ENCODE measurements around the gene FKBP4.

FKBP4 gene

DNA sequence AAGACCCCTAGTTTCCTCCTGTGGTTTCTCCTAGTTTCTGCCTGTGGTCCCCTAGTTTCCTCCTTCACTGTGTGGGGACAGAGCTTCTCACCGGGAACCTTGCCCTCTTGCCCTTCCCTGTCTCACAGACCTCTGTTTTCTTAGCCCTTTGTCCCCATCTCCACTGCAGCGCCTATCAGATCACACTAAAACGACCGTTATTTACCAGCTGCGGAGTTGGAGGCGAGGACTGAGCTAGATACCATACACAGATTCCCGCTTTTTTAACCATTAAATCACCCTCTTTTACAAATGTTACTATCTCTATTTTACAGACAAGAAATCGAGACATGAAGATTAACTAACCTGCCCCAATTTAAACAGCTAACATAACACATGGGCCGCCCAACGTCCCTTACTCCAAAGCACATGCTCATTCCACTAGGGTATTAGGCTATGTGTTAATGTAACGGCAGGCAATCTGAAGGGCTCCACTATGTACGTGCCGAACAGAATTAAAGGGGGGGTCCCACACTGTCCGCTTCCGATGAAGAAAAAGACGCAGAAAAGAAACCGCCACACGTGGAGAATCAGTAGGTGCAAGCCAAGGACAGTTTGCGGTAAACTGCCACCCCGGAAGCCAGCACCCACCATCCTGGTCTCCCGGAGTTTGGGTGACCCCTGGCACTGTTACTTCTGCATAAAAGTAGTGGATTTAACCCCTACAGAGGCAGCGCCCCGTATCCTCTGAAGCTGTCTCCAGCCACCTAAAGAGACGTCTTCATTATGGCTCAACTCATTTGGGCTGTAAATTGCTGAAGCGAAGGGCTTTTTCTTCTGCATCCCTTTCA is 1.9 kb upstream of the FKBP4 start:
- TF ChIP-seq, protein P1, sequence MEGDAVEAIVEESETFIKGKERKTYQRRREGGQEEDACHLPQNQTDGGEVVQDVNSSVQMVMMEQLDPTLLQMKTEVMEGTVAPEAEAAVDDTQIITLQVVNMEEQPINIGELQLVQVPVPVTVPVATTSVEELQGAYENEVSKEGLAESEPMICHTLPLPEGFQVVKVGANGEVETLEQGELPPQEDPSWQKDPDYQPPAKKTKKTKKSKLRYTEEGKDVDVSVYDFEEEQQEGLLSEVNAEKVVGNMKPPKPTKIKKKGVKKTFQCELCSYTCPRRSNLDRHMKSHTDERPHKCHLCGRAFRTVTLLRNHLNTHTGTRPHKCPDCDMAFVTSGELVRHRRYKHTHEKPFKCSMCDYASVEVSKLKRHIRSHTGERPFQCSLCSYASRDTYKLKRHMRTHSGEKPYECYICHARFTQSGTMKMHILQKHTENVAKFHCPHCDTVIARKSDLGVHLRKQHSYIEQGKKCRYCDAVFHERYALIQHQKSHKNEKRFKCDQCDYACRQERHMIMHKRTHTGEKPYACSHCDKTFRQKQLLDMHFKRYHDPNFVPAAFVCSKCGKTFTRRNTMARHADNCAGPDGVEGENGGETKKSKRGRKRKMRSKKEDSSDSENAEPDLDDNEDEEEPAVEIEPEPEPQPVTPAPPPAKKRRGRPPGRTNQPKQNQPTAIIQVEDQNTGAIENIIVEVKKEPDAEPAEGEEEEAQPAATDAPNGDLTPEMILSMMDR (IDR thresholded peaks at IDR 0.05; ENCODE audit: low read depth, low read length, missing control alignments): no peak
- in situ Hi-C loops (cut with HindIII; ENCODE audit: low sequenced_read_pairs): no loop called here
- no peak overlapping the region for H3K4me3 ChIP-seq (ENCODE audit: low read depth, low read length)
- no peak for DNase-seq (ENCODE audit: low read depth)

- no peak for DNase-seq (ENCODE audit: low read depth)
- H3K4me3 ChIP-seq (ENCODE audit: low read depth, low read length): no peak overlapping the region
- TF ChIP-seq, protein P1 (IDR thresholded peaks at IDR 0.05; ENCODE audit: low read depth, low read length, missing control alignments): no peak
- in situ Hi-C loops (cut with HindIII; ENCODE audit: low sequenced_read_pairs): no loop called here
Observed at GRCh38 chr12:2793561-2793960, 1.2 kb upstream of the FKBP4 start.

DNA sequence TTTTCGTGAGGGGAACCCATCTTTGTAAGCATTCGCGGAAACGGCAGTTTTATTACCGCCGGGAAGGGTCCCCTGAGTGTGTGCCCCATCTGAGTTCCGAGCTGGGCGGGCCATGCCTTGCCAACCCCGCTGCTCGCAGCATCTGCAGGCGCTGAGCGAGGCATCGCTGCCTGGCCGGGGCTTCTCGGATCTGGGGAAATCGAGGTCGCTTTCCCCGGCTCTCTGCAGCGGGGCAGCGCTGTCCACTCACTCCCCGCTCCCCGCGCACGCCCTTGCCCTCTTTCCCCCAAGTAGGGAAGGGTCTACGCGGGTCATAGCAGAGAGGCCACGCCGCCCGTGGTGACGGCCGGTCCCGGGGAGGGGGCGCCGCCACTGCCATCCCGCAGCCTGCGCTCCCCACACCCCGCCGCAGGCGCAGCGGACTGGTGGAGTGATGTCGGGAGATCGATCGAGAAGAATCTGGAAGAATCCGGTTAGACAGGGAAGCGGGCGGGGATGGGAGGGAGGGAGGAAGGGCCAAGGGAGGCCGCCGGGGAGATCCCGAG is 507 bp upstream of the FKBP4 start:
- DNase-seq (ENCODE audit: low read depth): no peak
- TF ChIP-seq, protein P1 (IDR thresholded peaks at IDR 0.05; ENCODE audit: low read depth, low read length, missing control alignments): no peak
- peak overlapping the region; percentile 62 for H3K4me3 ChIP-seq (ENCODE audit: low read depth, low read length)
- in situ Hi-C loops (cut with HindIII; ENCODE audit: low sequenced_read_pairs): no loop called here

DNA sequence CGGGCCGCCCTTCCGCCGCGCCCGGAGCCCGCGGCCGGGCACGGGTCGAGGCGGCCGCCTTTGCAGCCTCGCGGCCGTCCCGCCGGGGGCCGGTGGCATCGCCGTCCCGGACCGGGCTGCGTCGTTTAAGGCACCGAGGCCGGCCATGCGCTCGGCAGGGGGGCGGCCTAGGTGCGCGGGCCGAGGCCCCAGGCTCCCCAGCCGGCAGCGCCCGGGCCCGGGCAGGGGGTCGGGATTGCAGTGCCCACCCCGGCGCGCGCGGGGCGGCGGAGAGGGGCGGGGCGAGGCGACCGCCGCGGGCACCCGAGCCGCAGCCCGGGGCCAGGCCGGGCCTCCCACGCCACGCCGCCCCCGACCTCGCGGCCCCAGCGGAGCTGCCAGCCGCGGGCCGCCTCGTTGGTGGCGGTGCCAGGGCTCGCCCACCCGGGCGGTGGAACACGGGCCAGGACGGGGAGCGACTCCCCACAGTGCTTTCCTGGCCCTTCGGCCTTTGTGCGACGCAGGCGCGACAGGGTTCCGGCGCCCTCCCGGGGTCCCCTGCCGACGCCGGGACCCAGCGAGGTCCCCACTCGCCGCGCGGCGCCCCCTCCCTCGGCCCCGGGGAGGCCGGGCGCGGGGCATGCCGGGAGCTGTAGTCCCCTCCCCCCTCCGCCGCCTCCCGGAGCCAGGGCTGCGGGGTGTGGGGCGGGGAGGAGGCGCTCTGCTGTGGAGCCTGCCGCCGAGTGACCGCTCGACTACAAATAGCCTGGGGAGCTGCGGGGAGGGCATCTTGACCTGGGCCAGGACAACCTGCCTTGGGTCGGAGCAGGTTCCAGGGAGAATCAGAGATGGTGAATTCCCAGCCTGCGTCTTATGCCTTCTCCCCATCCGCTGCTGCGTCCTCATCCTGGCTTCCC is 769 bp downstream of the FKBP4 start:
- no peak for DNase-seq (ENCODE audit: low read depth)
- in situ Hi-C loops (cut with HindIII; ENCODE audit: low sequenced_read_pairs): no loop called here
- peak overlapping the region; percentile 62 for H3K4me3 ChIP-seq (ENCODE audit: low read depth, low read length)
- TF ChIP-seq, protein P1 (IDR thresholded peaks at IDR 0.05; ENCODE audit: low read depth, low read length, missing control alignments): no peak

- no peak for DNase-seq (ENCODE audit: low read depth)
- H3K4me3 ChIP-seq (ENCODE audit: low read depth, low read length): peak overlapping the region; percentile 62
- TF ChIP-seq, protein P1 (IDR thresholded peaks at IDR 0.05; ENCODE audit: low read depth, low read length, missing control alignments): peak; percentile 25
- in situ Hi-C loops (cut with HindIII; ENCODE audit: low sequenced_read_pairs): no loop called here
Observed at GRCh38 chr12:2796187-2796666, 1.5 kb downstream of the FKBP4 start.

DNA sequence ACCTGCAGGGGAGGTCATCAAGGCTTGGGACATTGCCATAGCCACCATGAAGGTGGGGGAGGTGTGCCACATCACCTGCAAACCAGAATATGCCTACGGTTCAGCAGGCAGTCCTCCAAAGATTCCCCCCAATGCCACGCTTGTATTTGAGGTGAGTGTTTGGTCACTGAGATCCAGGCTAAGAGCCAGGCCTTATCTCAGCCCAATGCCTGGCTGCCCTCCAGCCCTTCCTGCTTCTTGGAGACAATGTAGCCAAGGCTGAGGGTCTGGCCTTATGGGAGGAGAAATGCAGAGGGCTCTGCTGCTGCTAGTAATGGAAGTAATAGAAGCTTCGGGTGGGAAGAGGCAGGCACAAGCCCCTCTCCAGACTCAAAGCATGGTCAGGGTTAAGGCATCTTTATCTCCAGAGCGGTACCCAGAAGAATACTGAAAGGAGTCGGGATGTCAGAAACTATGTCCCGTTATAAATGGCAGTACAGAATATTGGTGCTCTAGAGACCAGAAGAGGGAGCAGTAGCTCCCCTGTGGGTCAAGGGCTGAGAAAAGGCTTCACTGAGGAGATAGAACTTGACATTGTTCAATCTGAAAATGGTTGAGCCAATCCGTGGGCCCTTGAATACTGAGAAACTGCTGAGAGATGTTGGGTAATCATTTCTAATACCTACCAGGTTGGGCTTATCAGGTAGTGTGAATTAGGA is 3.1 kb downstream of the FKBP4 start:
- DNase-seq (ENCODE audit: low read depth): no peak
- TF ChIP-seq, protein P1 (IDR thresholded peaks at IDR 0.05; ENCODE audit: low read depth, low read length, missing control alignments): peak; percentile 31
- H3K4me3 ChIP-seq (ENCODE audit: low read depth, low read length): no peak overlapping the region
- in situ Hi-C loops (cut with HindIII; ENCODE audit: low sequenced_read_pairs): no loop called here

Measured in astrocyte of the cerebellum (primary cell).